K562 (cell line): ENCODE data around the gene C1R. TPM values are rescaled to one million over a fixed set of nuclear protein-coding genes. Genes with fewer than 3 reads are reported as not detected.

ENCODE experiments used
- ATAC-seq: fragments of 200-7000 bp; cut with Tn5 transposase; 3 replicates; pipeline ENCODE4 v1.9.1; 2020; ENCODE audit warnings: moderate library complexity
- Bru-seq: library from RNA; stranded (reverse); fragments of 400-500 nt; gene quantifications from one replicate; lab custom pipeline; 2021; lab: Mats Ljungman, UMichigan
- BruChase-seq, 2 experiments: library from RNA; stranded (reverse); fragments of 400-500 nt; gene quantifications; one replicate each; lab custom pipeline; 2021; lab: Mats Ljungman, UMichigan
- BruUV-seq: library from RNA; stranded (reverse); fragments of 400-500 nt; replicated peaks from 2 replicates; lab custom pipeline; 2021; lab: Mats Ljungman, UMichigan
- CTCF ChIA-PET: fragments of 300-600 bp; formaldehyde crosslinking; extraction: SDS; loops from one replicate; lab custom pipeline; 2021; ENCODE audit warnings: low intra/inter-chr PET ratio; lab: Yijun Ruan, JAX
- POLR2A ChIA-PET: fragments of 300-600, 350-650 bp; sonication (Branson Sonifier 250); formaldehyde crosslinking; extraction: SDS; loops from one replicate; lab custom pipeline; 2021; ENCODE audit warnings: antibody characterized with exemption, inconsistent platforms; lab: Yijun Ruan, JAX
- DNase-seq, 4 experiments: peaks; one replicate each; pipeline versions ENCODE4 v3.0.0 to v3.0.0-alpha.2; 2011 to 2018; ENCODE audit warnings: low spot score in 3 of 4, mixed read lengths in 3 of 4; ENCODE audit errors: extremely low read depth in 1 of 4
- FAIRE-seq: peaks from 2 replicates; lab custom pipeline; 2011; peaks lifted over from hg19 to GRCh38; lab: Jason Lieb, UNC
- H2AFZ ChIP-seq: 2 replicates; pipeline ENCODE4 v1.6.0; 2011; ENCODE audit warnings: low read depth, low read length, control low read depth, inconsistent platforms
- H3K27ac ChIP-seq: fragments of 200-600 bp; 3 replicates; pipeline ENCODE4 v1.8.0; 2011; ENCODE audit warnings: low read depth, mild to moderate bottlenecking, control low read depth, inconsistent platforms, low read length, moderate library complexity, mixed read lengths; ENCODE audit errors: extremely low read depth
- H3K27me3 ChIP-seq, 2 experiments: fragments of 300-600 bp in 1 of 2; 2 replicates in 1 of 2; 3 replicates in 1 of 2; pipeline versions ENCODE4 v1.6.0 to v1.8.0; 2011; ENCODE audit warnings: inconsistent platforms in 2 of 2, low read length in 2 of 2, mild to moderate bottlenecking in 1 of 2, mixed read lengths in 1 of 2, moderate library complexity in 1 of 2; ENCODE audit not compliant: control insufficient read depth in 2 of 2, insufficient read depth in 2 of 2
- H3K36me3 ChIP-seq: fragments of 300-600 bp; 3 replicates; pipeline ENCODE4 v1.8.0; 2011; ENCODE audit warnings: mild to moderate bottlenecking, low read length, inconsistent platforms; ENCODE audit not compliant: control insufficient read depth, insufficient read depth
- H3K4me1 ChIP-seq, 2 experiments: fragments of 200-600 bp in 1 of 2; replicated peaks in 1 of 2; 2 replicates in 1 of 2; 3 replicates in 1 of 2; pipeline versions ENCODE4 v1.5.1 to v1.8.0; 2011; ENCODE audit warnings: inconsistent platforms in 2 of 2, low read length in 2 of 2, mild to moderate bottlenecking in 1 of 2, mixed read lengths in 1 of 2, moderate library complexity in 1 of 2; ENCODE audit not compliant: control insufficient read depth in 2 of 2, insufficient read depth in 2 of 2
- H3K4me2 ChIP-seq: 2 replicates; pipeline ENCODE4 v1.6.1; 2011; ENCODE audit warnings: low read length, control low read depth, inconsistent platforms, mixed read lengths; ENCODE audit not compliant: insufficient read depth
- H3K4me3 ChIP-seq: fragments of 200-600 bp; sonication (generic), shearing (Covaris generic); 2 replicates; pipeline ENCODE4 v1.5.1; 2016; ENCODE audit warnings: control low read depth, inconsistent platforms
- H3K79me2 ChIP-seq: fragments of 200-600 bp; 3 replicates; pipeline ENCODE4 v1.8.0; 2011; ENCODE audit warnings: low read length, inconsistent platforms; ENCODE audit not compliant: control insufficient read depth, insufficient read depth
- H3K9ac ChIP-seq, 2 experiments: 2 replicates each; pipeline versions ENCODE4 v1.6.0 to v1.6.1; 2011; ENCODE audit warnings: low read depth in 2 of 2, low read length in 2 of 2, control low read depth in 1 of 2, inconsistent platforms in 1 of 2, mild to moderate bottlenecking in 1 of 2, mixed read lengths in 1 of 2; ENCODE audit not compliant: insufficient read depth in 1 of 2
- H3K9me1 ChIP-seq: one replicate; pipeline ENCODE4 v1.6.0; 2011; ENCODE audit warnings: inconsistent platforms, mild to moderate bottlenecking, low read length, moderate library complexity; ENCODE audit not compliant: control insufficient read depth, insufficient read depth
- H3K9me3 ChIP-seq: replicated peaks from 2 replicates; pipeline ENCODE4 v1.5.1; 2011; ENCODE audit warnings: low read depth, low read length, inconsistent platforms; ENCODE audit not compliant: control insufficient read depth, insufficient read depth
- H4K20me1 ChIP-seq: replicated peaks from 2 replicates; pipeline ENCODE4 v1.6.1; 2011; ENCODE audit warnings: low read length, inconsistent platforms, mixed read lengths; ENCODE audit not compliant: control insufficient read depth, insufficient read depth
- RAD21 ChIP-seq, 2 experiments: fragments of 250-450 bp in 1 of 2; fragments of 450-650 bp in 1 of 2; sonication (Bioruptor Pico) in 1 of 2; formaldehyde crosslinking in 1 of 2; IDR thresholded peaks in 1 of 2; conservative IDR thresholded peaks in 1 of 2; 2 replicates each; pipeline versions ENCODE4 v1.4.0 to v1.8.0; 2020 to 2022; ENCODE audit warnings: mild to moderate bottlenecking in 2 of 2, moderate library complexity in 1 of 2
- SMC3 ChIP-seq: conservative IDR thresholded peaks from 2 replicates; pipeline ENCODE4 v1.6.1; 2011; ENCODE audit warnings: low read depth, low read length, improper control_type of control experiment; ENCODE audit not compliant: insufficient read depth
- SREBF2 ChIP-seq: sonication (generic); formaldehyde crosslinking; IDR thresholded peaks from 2 replicates; pipeline ENCODE4 v1.4.0; 2020; ENCODE audit warnings: mild to moderate bottlenecking, missing genetic modification reagents
- ZNF197 ChIP-seq: fragments of 200-800 bp; sonication (Bioruptor generic); IDR thresholded peaks from 2 replicates; pipeline ENCODE4 v1.6.1; 2016; ENCODE audit warnings: low read depth, missing genetic modification characterization, missing compliant biosample characterization
- WGBS: fragments of 100-300 bp; shearing (Covaris generic); methylation state at CpG from one replicate; pipeline ENCODE4 v1.1.6; 2016; ENCODE audit warnings: low coverage, mixed read lengths; ENCODE audit not compliant: insufficient coverage; ENCODE audit errors: missing lambda C conversion rate; 5-methylcytosine and 5-hydroxymethylcytosine counted together
- in situ Hi-C: fragments of 300-500 bp; cut with MboI; formaldehyde crosslinking; loops from 4 replicates; pipeline ENCODE4 v1.15.0; 2018; ENCODE audit warnings: inconsistent platforms, mixed read lengths
- intact Hi-C: fragments of 100-400 bp; cut with micrococcal nuclease; formaldehyde crosslinking; loops from 2 replicates; pipeline ENCODE4 v1.14.2; 2022
- long read RNA-seq, 3 experiments: library from polyadenylated mRNA in 2 of 3; library from RNA in 1 of 3; unstranded in 2 of 3; stranded (forward) in 1 of 3; transcript quantifications; one replicate each; pipeline ENCODE4 v2.0.0, GENCODE V29; 2019 to 2022
- polyA minus RNA-seq, 3 experiments: library from RNA; depleted of rRNA, polyadenylated mRNA; stranded (reverse); fragments of >200 nt; gene quantifications; 2 replicates each; pipeline ENCODE4 v1.2.3, GENCODE V29; 2011
- polyA plus RNA-seq, 8 experiments: library from polyadenylated mRNA; depleted of rRNA in 4 of 8; stranded (reverse) in 5 of 8; unstranded in 3 of 8; fragments of >200 nt; fragmentation: Nextera tagmentation in 2 of 8; fragmentation: Illumina TruSeq in 1 of 8; extraction: Ambion mirVana in 2 of 8; extraction: Trizol in 1 of 8; gene quantifications; 2 replicates each; pipeline versions ENCODE4 v1.2.1 to v1.2.3, GENCODE V29; 2011 to 2014; ENCODE audit warnings: inconsistent platforms in 1 of 8, missing spikeins in 1 of 8
- total RNA-seq, 7 experiments: library from RNA; depleted of rRNA in 6 of 7; stranded (reverse); fragments of >200 nt in 6 of 7; fragmentation: Illumina TruSeq in 2 of 7; extraction: Trizol in 2 of 7; gene quantifications; 2 replicates each; pipeline versions ENCODE4 v1.2.1 to v1.2.3, GENCODE V29; 2011 to 2021; ENCODE audit warnings: low replicate concordance in 1 of 7
- TF ChIP-seq, protein P1 (sequence below): fragments of 450-650 bp; IDR thresholded peaks from 2 replicates; pipeline ENCODE4 v1.6.1; 2016; ENCODE audit warnings: mild to moderate bottlenecking
- TF ChIP-seq, protein P2 (sequence below): fragments of 450-650 bp; formaldehyde crosslinking; IDR thresholded peaks from 2 replicates; pipeline ENCODE4 v1.4.0; 2020; ENCODE audit warnings: mild to moderate bottlenecking, moderate library complexity
- TF ChIP-seq, protein P3 (sequence below): IDR thresholded peaks from 2 replicates; pipeline ENCODE4 v1.6.1; 2011; ENCODE audit warnings: borderline replicate concordance, low read depth, mild to moderate bottlenecking, moderate library complexity, low read length; ENCODE audit not compliant: insufficient read depth, poor library complexity, severe bottlenecking

The C1R gene
- total RNA-seq (2011; cell fraction: chromatin; rRNA removed; ENCODE audit: low replicate concordance) = 1.5 and 1.9 TPM in 2 replicates
- total RNA-seq (2011; cell fraction: nucleolus; rRNA removed) = 0.50 and 0.66 TPM in 2 replicates
- 0.37 and 1.8 TPM in 2 replicates for total RNA-seq (2011; cell fraction: nucleoplasm; rRNA removed)
- total RNA-seq (2014; rRNA removed) = 0.16 and 1.0 TPM in 2 replicates
- 0.13 and 0.33 TPM in 2 replicates for total RNA-seq (2014; rRNA removed; fragmentation: Illumina TruSeq; extraction: Trizol)
- total RNA-seq (2015; rRNA removed; fragmentation: Illumina TruSeq; extraction: Trizol) = 0.14 and 0.19 TPM in 2 replicates
- 0.96 and 1.0 TPM in 2 replicates for total RNA-seq (2021)
- polyA plus RNA-seq (2011; rRNA removed) = 0.33 and 0.81 TPM in 2 replicates
- 0.42 and 0.77 TPM in 2 replicates for polyA plus RNA-seq (2011; cell fraction: cytosol; rRNA removed)
- 1.4 and 2.8 TPM in 2 replicates for polyA plus RNA-seq (2011; cell fraction: nucleus; rRNA removed)
- 0.20 and 0.98 TPM in 2 replicates for polyA plus RNA-seq (2012)
- polyA plus RNA-seq (2014; fragmentation: Illumina TruSeq; extraction: Trizol) = 0.33 and 0.36 TPM in 2 replicates
- under 1 TPM in 1 of 2 experiments, not detected in 1; 0.07 TPM for polyA plus RNA-seq (2014; fragmentation: Nextera tagmentation; extraction: Ambion mirVana)
- 0.11 and 0.53 TPM in 2 replicates for polyA plus RNA-seq (2014; rRNA removed)
- 0.28 and 0.99 TPM in 2 replicates for polyA minus RNA-seq (2011; rRNA and poly(A)+ RNA removed)
- polyA minus RNA-seq (2011; cell fraction: cytosol; rRNA and poly(A)+ RNA removed) = 1.5 TPM in 1 of 2 replicates, not detected in the other
- polyA minus RNA-seq (2011; cell fraction: nucleus; rRNA and poly(A)+ RNA removed) = 0.40 and 0.67 TPM in 2 replicates
- percentile 28 among the genes with signal in this experiment for Bru-seq, nascent RNA
- BruChase-seq, experiment 1, labeled RNA remaining after a 2-hour chase = percentile 30 among the genes with signal in this experiment
- BruChase-seq, experiment 2, labeled RNA remaining after a 6-hour chase = percentile 39 among the genes with signal in this experiment
- long read RNA-seq, experiment 1, partial matches to known transcripts = 1 of 1 reads
- long read RNA-seq, experiment 1, other reads (novel, unspliced or antisense) = 0 of 1 reads
- long read RNA-seq, experiment 2 = 0 reads
- long read RNA-seq, experiment 3 = 0 reads

DNA sequence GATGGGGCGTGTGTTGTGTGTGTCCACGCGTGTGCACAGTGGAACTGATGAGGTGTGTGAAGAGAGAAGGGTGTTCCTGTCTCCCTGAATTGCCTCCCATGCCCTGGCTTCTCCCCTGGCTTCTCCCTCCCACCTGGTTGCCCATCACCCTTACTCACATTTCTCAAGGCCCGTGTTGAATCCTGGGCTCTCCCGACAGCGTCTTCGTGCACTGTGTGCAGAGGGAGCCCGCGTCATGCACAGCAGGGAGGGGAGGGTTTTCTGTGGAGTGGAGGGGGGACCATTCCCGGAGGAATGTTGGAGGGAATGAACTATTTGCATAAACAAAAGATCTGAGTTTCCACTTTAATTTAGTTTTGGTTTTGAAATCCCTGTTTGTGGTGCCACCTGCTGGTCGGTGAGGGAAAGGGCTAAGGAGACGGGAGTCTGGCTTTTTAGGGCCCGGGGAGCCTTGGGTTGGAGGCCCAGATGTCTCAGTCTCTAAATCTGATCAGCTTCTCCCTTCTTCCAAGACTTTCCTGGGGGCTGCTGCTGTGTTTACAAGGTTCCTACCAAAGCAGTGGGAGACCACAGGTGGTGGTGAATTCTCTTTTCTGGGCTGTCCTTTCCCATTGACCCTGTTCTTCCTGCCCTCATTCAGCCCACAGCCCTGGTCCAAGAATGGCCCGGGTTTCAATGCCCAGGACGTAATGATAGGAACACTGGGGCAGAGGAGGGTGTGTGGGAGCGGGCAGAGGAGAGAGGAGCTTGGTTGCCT, at the start of gene C1R:
Gene C1R, minus strand, starts transcription at position 217 of the 757 bp plus-strand sequence. Its CDS starts 57 bp downstream, at position 160.
- Histone ChIP-seq H4K20me1 (no peaks in the 10 kb centered on the region), H3K9me1 (no peaks in the 10 kb centered on the region), H3K36me3 (no peaks in the 10 kb centered on the region), H3K4me2 (peak within 1 kb of the TSS; percentile 52; the same call in 1 of the 2 replicates), H3K27ac (no peak within 1 kb of the TSS), H3K4me3 (no peak within 1 kb of the TSS), H3K9me3 (no peaks in the 10 kb centered on the region), H3K9ac (peak within 1 kb of the TSS in 1 of 2 experiments; percentile 71; a peak in 2 of 4 replicates), H3K79me2 (no peaks in the 10 kb centered on the region), H3K4me1 (peaks cover 6 to 24% of the 10 kb centered on the region in 2 experiments; a peak in 3 of 5 replicates), H2AFZ (peak within 1 kb of the TSS; percentile 66), H3K27me3 (no peaks in the 10 kb centered on the region; a peak in 1 of 5 replicates)
- peak; percentile 88 for FAIRE-seq
- ATAC-seq = peak; percentile 76
- ChIA-PET POLR2A (interaction anchor here (1.3 kb wide), 1 partner anchor 148 kb away, joined by 4 read pairs; the partner anchor contains the start of genes C12orf57 and RNU7-1), CTCF (interaction anchor here (0.6 to 1.5 kb wide), 5 partner anchors 9 to 148 kb away, joined by 3 to 7 read pairs (median 4); partner anchors contain the start of genes C12orf57 and C1S)
- 31% methylated on average over 12 of the region's 16 CpGs for WGBS
- peak; percentile 58 to 71 (median 60) for DNase-seq
- in situ Hi-C loops (no loop called here), intact Hi-C loops (loop anchor here (2.0 kb wide), 2 partner anchors 16 to 32 kb away; partner anchors contain the start of genes C1RL and C1S)
- BruUV-seq = no TSS peak
- TF ChIP-seq, protein P1, sequence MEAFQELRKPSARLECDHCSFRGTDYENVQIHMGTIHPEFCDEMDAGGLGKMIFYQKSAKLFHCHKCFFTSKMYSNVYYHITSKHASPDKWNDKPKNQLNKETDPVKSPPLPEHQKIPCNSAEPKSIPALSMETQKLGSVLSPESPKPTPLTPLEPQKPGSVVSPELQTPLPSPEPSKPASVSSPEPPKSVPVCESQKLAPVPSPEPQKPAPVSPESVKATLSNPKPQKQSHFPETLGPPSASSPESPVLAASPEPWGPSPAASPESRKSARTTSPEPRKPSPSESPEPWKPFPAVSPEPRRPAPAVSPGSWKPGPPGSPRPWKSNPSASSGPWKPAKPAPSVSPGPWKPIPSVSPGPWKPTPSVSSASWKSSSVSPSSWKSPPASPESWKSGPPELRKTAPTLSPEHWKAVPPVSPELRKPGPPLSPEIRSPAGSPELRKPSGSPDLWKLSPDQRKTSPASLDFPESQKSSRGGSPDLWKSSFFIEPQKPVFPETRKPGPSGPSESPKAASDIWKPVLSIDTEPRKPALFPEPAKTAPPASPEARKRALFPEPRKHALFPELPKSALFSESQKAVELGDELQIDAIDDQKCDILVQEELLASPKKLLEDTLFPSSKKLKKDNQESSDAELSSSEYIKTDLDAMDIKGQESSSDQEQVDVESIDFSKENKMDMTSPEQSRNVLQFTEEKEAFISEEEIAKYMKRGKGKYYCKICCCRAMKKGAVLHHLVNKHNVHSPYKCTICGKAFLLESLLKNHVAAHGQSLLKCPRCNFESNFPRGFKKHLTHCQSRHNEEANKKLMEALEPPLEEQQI = no peak
- TF ChIP-seq, protein P2, sequence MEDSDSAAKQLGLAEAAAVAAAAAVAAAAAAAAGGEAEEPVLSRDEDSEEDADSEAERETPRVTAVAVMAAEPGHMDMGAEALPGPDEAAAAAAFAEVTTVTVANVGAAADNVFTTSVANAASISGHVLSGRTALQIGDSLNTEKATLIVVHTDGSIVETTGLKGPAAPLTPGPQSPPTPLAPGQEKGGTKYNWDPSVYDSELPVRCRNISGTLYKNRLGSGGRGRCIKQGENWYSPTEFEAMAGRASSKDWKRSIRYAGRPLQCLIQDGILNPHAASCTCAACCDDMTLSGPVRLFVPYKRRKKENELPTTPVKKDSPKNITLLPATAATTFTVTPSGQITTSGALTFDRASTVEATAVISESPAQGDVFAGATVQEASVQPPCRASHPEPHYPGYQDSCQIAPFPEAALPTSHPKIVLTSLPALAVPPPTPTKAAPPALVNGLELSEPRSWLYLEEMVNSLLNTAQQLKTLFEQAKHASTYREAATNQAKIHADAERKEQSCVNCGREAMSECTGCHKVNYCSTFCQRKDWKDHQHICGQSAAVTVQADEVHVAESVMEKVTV = 0 out of 2 replicates have a peak, but pooled peaks have one; percentile 33
- TF ChIP-seq SREBF2 (no peak), RAD21 (CRISPR knock-in tag; conservative IDR thresholded peaks at IDR 0.05 in 1 of 2, IDR thresholded peaks at IDR 0.05 in 1 of 2) (peak; percentile 60 to 67), ZNF197 (CRISPR knock-in tag) (no peak), SMC3 (peak; percentile 52; the same call in 1 of the 2 replicates)
- TF ChIP-seq, protein P3, sequence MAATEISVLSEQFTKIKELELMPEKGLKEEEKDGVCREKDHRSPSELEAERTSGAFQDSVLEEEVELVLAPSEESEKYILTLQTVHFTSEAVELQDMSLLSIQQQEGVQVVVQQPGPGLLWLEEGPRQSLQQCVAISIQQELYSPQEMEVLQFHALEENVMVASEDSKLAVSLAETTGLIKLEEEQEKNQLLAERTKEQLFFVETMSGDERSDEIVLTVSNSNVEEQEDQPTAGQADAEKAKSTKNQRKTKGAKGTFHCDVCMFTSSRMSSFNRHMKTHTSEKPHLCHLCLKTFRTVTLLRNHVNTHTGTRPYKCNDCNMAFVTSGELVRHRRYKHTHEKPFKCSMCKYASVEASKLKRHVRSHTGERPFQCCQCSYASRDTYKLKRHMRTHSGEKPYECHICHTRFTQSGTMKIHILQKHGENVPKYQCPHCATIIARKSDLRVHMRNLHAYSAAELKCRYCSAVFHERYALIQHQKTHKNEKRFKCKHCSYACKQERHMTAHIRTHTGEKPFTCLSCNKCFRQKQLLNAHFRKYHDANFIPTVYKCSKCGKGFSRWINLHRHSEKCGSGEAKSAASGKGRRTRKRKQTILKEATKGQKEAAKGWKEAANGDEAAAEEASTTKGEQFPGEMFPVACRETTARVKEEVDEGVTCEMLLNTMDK = peak; percentile 40
